HG03039 (cell line): Measurements from ENCODE around the gene NUBPL.
"Not testable (repeated sequence)": the region's sequence is repeated elsewhere in the genome, so short reads cannot be mapped to it uniquely, and the experiment has no call there.

Experiments used
- ATAC-seq: cut with Tn5 transposase; IDR thresholded peaks from one replicate; pipeline ENCODE4 v1.9.1; 2021; ENCODE audit warnings: mild to moderate bottlenecking, moderate library complexity; ENCODE audit not compliant: unreplicated experiment

NUBPL gene

GRCh38 chr14:31864937-31865855, 304.0 kb downstream of the NUBPL start:
- ATAC-seq: no peak

DNA sequence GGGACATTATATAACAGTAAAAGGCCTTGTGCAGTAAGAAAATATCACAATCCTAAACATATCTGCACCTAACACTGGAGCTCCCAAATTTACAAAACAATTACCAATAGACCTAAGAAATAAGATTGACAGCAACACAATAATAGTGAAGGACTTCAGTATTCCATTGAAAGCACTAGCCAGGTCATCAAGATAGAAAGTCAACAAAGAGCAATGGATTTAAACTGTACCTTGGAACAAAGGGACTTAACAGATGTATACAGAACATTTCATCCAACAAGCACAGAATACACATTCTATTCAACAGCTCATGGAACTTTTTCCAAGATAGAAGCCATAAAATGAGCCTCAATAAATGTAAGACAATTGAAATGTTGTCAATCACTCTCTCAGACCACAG, 306.4 kb downstream of the NUBPL start:
- ATAC-seq: no peak

DNA sequence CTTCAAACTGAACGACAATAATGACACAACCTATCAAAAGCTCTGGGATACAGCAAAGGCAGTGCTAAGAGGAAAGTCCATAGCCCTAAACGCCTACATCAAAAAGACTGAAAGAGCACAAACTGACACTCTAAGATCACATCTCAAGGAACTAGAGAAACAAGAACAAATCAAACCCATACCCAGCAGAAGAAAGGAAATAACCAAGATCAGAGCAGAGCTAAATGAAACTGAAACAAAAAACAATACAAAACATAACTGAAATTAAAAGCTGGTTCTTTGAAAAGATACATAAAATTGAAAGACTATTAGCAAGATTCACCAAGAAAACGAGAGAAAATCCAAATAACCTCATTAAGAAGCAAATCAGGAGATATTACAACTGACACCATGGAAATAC, 306.9 kb downstream of the NUBPL start:
- not testable (repeated sequence) for ATAC-seq

DNA sequence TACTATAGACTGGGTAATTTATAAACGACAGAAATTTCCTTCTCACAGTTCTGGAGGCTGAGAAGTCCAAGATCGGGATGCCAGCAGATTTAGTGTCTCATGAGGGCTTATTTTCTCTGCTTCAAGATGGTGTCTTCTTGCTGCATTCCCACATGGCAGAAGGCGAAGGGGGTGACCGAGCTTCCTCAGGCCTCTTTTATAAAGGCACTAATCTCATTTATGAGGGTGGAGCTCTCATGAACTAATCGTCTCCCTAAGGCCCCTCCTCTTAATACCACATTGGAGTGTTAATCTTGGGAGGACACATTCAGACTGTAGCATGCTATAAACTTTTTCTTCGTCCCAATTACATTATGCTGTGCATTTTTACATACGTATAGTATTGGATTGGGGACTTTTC, 315.5 kb downstream of the NUBPL start:
- no peak for ATAC-seq

- no peak for ATAC-seq
These were observed 316.1 kb downstream of the NUBPL start for GRCh38 chr14:31877255-31877798.

- ATAC-seq: no peak
These were observed 318.6 kb downstream of the NUBPL start for GRCh38 chr14:31879661-31880348.

GRCh38 chr14:31880935-31881334, 319.7 kb downstream of the NUBPL start:
- ATAC-seq: no peak

GRCh38 chr14:31881531-31882310, 320.5 kb downstream of the NUBPL start:
- ATAC-seq: no peak

DNA sequence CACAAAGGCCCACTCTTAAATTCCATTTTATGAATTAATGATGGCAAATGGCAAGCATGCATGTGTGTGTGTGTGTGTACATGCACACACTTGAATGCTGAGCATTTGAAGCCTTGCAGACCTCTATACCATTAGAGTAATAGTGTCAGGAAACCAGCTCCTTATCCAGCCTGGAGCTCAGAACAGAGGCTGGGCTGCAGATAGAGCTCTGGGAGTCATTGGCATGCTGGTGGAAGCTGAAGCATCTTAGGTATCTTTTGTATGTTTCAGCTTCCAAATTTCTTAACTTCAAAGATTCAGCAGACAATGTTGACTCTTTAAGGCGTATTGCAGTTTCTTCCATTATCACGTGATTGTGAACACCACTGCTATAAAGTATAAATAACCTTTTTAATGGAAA, 323.0 kb downstream of the NUBPL start:
- no peak for ATAC-seq

GRCh38 chr14:31884776-31885379, 323.7 kb downstream of the NUBPL start:
- ATAC-seq: no peak

GRCh38 chr14:31886156-31886835, 325.1 kb downstream of the NUBPL start:
- no peak for ATAC-seq

- ATAC-seq: no peak
These were observed 326.9 kb downstream of the NUBPL start for GRCh38 chr14:31887929-31888580.

- ATAC-seq: no peak
These were observed 328.1 kb downstream of the NUBPL start for GRCh38 chr14:31889297-31889696.

DNA sequence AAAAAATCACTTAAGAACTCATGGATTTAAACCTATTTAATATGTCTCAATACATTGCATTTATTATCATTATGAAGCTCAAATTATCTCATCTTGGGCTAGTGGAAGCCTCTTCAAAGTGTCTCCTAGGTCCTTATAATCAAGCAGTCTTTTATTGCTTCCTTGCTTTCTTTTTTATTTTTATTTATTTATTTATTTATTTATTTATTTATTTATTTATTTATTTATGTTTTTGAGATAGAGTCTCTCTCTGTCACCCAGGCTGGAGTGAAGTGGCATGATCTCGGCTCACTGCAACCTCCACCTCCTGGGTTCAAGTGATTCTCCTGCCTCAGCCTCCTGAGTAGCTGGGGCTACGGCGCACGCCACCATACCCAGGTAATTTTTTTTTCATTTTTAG, 329.0 kb downstream of the NUBPL start:
- not testable (repeated sequence) for ATAC-seq

- ATAC-seq: no peak
These were observed 332.1 kb downstream of the NUBPL start for GRCh38 chr14:31893221-31893757.

- ATAC-seq: no peak
These were observed 333.1 kb downstream of the NUBPL start for GRCh38 chr14:31894351-31894750.

DNA sequence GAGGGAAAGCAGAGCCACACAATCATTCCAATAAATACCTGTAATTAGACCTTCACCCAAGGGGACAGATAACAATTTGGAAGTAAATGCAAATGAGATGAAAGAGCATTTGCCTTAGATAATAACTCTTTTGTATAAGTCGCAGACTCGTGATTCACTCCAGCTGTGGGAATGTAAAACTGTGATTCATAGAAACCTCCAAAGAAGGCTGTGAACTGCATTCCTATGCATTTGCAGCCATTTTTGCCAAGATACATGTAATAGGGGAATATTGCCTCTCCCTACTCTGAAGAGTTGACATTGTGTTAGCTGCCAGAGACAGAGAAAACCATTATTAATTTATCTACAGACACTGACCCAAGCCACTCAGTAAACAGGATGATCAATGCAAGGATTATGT, 334.0 kb downstream of the NUBPL start:
- ATAC-seq: no peak

DNA sequence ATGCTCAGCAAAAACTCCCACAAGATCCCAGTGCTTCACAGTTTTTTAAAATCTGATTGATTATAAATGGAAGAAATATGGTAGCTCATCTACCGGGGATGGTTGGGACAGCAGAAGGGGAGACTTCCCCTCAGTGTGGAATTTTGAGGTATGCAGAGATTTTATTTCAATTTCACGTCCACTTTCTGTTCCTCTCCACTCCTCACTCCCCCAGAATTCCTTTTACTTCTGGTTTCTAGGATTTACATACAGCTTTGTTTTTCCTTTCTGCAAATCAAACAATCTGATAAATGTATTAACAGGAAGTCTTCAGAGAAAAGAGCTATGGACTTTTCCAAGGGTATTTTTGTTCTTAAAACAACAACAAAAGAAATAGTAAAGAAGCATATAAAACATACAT, 334.4 kb downstream of the NUBPL start:
- no peak for ATAC-seq

GRCh38 chr14:31897581-31898186, 336.5 kb downstream of the NUBPL start:
- no peak for ATAC-seq
